Esophagus squamous epithelium (tissue), 4 donors: ENCODE results near the gene TTC9C.

Experiments
- POLR2A ChIP-seq, 4 donors: fragments of 450-650 bp; IDR thresholded peaks; one replicate each; pipeline ENCODE4 v1.6.1; 2017; ENCODE audit warnings: antibody characterized with exemption in 4 of 4, mild to moderate bottlenecking in 4 of 4, moderate library complexity in 3 of 4
- TF ChIP-seq, protein P1 (sequence below), 6 experiments: fragments of 450-650 bp in 4 of 6; fragments of 200-600 bp in 2 of 6; sonication (generic) in 2 of 6; IDR thresholded peaks; one replicate each; pipeline ENCODE4 v1.5.1; 2016 to 2019; ENCODE audit warnings: antibody characterized with exemption in 6 of 6, mild to moderate bottlenecking in 4 of 6, moderate library complexity in 4 of 6

DNA sequence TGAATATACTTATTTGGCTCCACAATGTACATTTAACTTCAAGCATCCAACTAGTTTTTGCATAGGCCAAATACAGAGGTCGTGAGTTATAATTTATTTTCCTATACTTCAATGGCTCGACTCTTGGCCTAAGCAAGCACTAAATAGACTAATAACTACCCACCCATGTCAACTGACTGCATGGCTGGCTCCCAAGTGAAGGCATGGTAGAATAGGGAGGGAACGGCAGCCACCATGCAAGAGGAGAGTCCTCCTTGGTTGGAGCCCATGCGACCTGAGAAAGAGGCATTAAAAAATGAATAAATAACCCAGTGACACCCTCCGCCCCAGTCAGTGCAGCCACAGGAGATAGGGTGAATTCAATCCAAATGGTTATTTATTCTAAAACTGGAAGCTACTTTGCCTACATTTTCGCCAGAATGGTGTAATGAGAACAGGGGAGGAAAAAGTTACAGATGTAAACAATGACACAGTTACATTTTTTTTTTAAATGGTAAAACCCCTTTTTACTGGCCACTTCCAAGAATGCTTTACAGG is 15.9 kb upstream of the TTC9C start:
- TF ChIP-seq, protein P1, sequence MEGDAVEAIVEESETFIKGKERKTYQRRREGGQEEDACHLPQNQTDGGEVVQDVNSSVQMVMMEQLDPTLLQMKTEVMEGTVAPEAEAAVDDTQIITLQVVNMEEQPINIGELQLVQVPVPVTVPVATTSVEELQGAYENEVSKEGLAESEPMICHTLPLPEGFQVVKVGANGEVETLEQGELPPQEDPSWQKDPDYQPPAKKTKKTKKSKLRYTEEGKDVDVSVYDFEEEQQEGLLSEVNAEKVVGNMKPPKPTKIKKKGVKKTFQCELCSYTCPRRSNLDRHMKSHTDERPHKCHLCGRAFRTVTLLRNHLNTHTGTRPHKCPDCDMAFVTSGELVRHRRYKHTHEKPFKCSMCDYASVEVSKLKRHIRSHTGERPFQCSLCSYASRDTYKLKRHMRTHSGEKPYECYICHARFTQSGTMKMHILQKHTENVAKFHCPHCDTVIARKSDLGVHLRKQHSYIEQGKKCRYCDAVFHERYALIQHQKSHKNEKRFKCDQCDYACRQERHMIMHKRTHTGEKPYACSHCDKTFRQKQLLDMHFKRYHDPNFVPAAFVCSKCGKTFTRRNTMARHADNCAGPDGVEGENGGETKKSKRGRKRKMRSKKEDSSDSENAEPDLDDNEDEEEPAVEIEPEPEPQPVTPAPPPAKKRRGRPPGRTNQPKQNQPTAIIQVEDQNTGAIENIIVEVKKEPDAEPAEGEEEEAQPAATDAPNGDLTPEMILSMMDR (IDR thresholded peaks at IDR 0.05) = no peak
- TF ChIP-seq POLR2A (IDR thresholded peaks at IDR 0.05) = no peak
